GM12872 (cell line): Measurements from ENCODE around the gene COL4A1.

Experiments used
- TF ChIP-seq, protein P1 (sequence below): IDR thresholded peaks from 3 replicates; pipeline ENCODE4 v1.5.1; 2011; ENCODE audit warnings: low read depth, mild to moderate bottlenecking, low read length, moderate library complexity; ENCODE audit not compliant: insufficient read depth

Gene COL4A1

GRCh38 chr13:110161112-110161882 is 145.7 kb downstream of the COL4A1 start:
- TF ChIP-seq, protein P1, sequence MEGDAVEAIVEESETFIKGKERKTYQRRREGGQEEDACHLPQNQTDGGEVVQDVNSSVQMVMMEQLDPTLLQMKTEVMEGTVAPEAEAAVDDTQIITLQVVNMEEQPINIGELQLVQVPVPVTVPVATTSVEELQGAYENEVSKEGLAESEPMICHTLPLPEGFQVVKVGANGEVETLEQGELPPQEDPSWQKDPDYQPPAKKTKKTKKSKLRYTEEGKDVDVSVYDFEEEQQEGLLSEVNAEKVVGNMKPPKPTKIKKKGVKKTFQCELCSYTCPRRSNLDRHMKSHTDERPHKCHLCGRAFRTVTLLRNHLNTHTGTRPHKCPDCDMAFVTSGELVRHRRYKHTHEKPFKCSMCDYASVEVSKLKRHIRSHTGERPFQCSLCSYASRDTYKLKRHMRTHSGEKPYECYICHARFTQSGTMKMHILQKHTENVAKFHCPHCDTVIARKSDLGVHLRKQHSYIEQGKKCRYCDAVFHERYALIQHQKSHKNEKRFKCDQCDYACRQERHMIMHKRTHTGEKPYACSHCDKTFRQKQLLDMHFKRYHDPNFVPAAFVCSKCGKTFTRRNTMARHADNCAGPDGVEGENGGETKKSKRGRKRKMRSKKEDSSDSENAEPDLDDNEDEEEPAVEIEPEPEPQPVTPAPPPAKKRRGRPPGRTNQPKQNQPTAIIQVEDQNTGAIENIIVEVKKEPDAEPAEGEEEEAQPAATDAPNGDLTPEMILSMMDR, result no peak

GRCh38 chr13:110158226-110158625 is 148.7 kb downstream of the COL4A1 start:
- TF ChIP-seq, protein P1, result no peak

- TF ChIP-seq, protein P1, result no peak
Measured at GRCh38 chr13:110157718-110158117, 149.2 kb downstream of the COL4A1 start.

DNA sequence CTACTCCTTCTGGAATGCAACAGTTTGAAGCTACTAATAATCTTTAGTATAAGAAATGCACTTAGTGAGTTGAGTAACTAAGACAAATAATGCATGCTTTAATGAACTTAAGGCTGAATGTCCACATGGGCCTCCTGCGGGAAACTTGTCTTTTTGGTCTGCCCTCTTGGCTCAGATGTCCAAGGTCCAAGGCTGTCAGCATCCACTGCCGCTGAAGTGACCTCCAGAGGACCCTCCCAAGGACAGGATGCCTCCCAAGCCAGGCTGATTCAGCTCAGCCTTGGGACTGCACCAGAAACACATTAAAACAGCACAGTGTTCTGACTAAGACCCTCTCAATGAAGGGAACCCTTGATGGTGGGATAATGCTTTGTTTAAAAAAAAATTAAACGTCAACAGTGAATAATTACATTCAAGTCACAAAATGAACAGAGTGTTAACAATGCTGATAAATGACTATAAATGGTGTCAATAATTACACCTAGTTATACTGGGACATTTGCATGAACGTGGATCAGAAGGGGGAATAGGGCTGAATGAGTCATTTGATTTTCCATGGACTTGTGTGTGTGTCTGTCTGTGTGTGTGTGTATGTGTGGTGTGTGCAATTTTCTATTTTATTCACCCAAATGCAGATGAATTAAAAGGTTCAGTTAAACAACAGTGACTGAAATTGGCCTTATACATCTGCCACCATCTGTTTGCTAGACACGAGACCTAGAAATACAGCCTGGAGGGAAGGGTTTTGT is 150.5 kb downstream of the COL4A1 start:
- TF ChIP-seq, protein P1, result no peak

DNA sequence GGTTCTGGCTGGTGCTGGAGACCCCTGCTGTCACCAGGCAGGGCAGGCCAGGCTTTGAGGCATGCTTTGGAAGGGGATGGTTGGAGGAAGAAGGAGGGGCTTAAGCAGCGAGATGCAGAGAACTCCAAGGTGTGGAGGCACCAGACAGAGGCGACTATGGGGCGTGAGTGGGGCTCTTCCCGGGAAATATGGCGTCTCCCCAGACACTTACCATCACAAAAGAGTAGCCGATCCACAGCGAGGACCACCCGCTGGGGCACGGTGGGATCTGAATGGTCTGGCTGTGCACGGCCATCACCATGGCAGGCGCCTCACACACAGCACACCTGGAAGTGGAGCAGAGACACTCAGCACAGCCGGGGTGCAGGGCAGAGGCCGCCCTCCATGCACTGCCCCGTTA is 151.9 kb downstream of the COL4A1 start:
- TF ChIP-seq, protein P1, result no peak

DNA sequence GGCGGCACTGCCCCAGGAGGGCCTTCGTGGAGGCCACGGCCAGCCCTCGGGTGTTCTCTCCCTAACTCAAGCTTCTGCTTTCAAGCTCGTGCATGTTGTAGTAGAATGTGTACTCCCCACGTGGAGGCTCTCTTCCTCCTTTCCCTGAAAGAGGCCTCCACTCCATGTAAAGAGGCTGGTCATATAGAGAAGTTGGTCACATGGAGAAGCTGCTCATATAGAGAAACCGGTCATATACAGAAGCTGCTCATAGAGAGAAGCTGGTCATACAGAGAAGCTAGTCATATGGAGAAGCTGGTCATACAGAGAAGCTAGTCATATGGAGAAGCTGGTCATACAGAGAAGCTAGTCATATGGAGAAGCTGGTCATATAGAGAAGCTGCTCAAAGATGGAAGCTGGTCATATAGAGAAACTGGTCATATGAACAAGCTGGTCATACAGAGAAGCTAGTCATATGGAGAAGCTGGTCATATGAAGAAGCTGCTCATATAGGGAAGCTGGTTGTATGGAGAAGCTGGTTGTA is 152.5 kb downstream of the COL4A1 start:
- TF ChIP-seq, protein P1, result no peak

- TF ChIP-seq, protein P1, result no peak
Measured at GRCh38 chr13:110152351-110152750, 154.6 kb downstream of the COL4A1 start.
